Activated T-helper 1 cell treated with anti-CD3 and anti-CD28 coated beads, Interleukin-2, amount 50 U/mL, for 16 hours (primary cell): ENCODE data around the gene FGF12.

ENCODE experiments used
- DNase-seq, 2 donors: peaks; one replicate each; pipeline ENCODE4 v3.0.0-alpha.2; 2020; ENCODE audit warnings: low read depth in 1 of 2, low spot score in 1 of 2

FGF12 gene

DNA sequence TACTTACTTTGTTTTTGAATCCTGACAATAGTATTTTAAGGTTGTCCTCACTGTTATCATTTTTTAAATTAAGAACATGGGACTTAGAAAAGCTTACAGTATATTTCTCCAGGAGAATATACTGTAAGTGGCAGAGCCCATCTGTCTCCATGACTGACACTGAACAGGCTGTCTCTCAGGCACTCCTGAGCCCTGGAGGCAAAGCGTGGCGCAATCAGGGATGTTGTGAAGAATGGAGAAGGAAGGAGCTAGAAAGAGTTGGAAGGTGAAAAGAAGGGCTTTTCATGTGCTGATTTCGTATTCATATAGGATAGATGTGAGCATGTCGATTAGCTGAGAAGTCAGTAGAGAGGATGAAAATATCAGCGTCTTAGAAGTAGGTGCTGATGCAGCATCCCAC is 41.5 kb downstream of the FGF12 start:
- no peak for DNase-seq

- DNase-seq = no peak
Measured at GRCh38 chr3:192684151-192684550, 43.2 kb downstream of the FGF12 start.

- no peak for DNase-seq
Measured at GRCh38 chr3:192675958-192676649, 51.2 kb downstream of the FGF12 start.

DNA sequence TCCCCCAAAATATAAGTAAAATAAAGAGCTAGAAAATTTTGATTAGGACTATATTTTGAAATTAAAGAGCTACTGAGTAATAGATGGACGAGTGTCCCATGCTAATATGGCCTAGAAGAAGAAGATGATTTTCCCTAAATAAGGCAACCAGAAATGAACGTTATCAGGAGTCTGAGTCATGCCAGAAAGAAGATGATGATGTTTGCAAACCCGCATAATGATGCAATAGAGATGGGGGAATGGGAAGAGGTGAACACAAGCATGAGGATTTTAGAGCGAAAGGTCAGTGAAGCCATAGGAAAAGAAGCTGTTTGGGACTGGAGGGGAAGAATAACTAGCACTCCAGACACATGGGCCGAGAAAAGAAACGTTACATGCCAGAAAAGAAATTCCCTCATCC is 71.7 kb downstream of the FGF12 start:
- DNase-seq = no peak

DNA sequence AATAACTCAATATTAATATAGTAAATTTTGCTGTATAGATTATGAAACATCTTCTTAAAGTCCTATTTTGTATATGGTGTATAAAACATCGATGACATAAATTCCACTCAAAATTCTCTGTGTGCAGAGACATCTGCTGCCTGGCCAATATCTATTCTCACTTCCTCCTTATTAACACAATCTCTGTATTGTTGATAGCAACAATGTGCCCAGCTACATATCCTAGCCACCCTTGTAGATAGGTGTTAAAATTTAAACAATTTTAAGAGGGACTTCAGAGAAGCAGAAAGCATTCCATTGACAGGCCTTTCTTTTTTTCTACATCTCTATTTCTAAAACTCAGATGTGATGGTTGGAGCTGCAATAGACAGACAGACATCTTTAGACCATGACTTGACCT is 72.3 kb downstream of the FGF12 start:
- no peak for DNase-seq

DNA sequence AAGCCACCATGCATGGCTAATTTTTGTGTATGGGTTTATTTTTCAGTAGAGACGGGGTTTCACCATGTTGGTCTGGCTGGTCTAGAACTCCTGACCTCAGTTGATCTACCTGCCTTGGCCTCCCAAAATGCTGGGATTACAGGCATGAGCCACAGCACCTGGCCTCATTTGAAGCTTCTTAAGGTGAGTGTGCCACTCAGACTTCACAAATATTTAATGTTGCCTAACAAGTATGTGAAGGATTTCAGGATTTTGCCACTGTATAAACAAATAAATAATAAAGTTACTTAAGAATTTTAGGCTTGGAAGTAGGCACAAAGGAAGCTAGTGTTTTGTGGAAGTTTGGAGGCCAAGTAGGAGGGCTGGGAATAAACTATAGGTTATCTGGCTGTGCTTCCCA is 73.5 kb downstream of the FGF12 start:
- DNase-seq = no peak

DNA sequence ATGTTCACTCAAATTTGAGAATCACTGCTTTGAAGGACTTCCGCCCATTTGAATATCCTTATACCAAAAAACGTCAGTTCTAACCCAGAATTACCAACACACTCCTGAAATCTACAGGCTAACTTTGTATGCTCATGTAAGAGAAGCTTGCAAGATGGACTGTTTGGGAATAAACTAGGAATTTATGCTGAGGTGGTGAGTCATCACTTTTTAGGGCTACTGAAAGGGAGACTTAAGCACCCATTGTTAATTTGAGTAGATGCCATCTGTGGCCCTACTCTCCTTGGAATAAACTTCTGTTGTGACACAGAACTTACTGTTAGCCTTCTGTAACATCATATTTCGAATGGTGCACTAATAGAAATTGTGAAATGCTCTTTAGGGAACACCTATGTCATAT is 74.6 kb downstream of the FGF12 start:
- no peak for DNase-seq

DNA sequence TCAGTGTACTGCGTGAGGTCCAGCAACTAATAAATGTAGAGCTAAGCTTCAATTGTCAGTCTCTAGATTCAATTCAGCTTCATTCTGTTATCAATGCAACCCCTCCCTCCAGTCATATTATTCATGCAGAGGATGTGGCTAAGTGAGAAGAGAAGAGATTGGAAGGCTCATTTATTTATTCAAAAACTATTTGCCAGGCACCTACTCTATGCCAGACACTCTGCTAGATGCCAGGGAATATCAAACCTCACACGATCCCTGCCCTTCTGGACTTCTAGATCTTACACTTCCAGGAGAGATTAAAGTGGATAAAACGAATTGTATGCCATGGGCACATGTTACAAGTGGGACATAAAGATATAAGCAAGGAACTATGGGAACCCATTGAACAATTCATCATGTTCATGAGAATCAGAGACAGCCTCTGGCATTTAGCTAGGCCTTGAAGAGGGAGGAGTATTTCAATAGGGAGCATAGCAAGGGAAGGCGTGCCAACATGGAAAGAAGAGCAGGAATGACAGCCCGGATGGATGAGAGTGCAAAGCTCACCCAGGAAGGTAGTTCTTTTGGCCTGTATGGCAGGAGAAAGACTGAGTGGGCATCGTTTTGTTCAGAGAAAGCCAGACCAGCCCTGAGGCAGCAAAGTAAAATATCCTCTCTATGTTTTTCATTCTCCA is 75.4 kb downstream of the FGF12 start:
- no peak for DNase-seq

- DNase-seq = no peak
Measured at GRCh38 chr3:192645437-192645836, 81.9 kb downstream of the FGF12 start.

- no peak for DNase-seq
Measured at GRCh38 chr3:192642651-192643050, 84.7 kb downstream of the FGF12 start.

GRCh38 chr3:192641919-192642318 is 85.4 kb downstream of the FGF12 start:
- no peak for DNase-seq

DNA sequence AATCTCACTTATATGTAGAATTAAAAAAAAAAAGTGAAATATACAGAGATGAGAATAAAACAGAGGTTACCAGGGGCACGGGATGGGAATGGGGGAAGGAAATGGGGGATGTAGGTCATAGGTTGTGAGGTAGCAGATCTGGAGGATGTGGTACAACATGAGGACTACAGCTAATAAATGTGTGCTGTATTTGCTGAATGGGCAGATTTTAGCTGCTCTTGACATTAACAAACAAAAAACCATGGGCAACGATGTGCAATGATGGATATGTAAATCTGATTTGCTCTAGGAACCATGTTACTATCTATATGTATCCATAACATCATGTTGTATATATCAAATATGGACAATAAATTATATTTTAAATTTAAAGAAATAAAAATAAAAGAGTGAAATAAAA is 87.4 kb downstream of the FGF12 start:
- no peak for DNase-seq

GRCh38 chr3:192637803-192638202 is 89.5 kb downstream of the FGF12 start:
- no peak for DNase-seq

DNA sequence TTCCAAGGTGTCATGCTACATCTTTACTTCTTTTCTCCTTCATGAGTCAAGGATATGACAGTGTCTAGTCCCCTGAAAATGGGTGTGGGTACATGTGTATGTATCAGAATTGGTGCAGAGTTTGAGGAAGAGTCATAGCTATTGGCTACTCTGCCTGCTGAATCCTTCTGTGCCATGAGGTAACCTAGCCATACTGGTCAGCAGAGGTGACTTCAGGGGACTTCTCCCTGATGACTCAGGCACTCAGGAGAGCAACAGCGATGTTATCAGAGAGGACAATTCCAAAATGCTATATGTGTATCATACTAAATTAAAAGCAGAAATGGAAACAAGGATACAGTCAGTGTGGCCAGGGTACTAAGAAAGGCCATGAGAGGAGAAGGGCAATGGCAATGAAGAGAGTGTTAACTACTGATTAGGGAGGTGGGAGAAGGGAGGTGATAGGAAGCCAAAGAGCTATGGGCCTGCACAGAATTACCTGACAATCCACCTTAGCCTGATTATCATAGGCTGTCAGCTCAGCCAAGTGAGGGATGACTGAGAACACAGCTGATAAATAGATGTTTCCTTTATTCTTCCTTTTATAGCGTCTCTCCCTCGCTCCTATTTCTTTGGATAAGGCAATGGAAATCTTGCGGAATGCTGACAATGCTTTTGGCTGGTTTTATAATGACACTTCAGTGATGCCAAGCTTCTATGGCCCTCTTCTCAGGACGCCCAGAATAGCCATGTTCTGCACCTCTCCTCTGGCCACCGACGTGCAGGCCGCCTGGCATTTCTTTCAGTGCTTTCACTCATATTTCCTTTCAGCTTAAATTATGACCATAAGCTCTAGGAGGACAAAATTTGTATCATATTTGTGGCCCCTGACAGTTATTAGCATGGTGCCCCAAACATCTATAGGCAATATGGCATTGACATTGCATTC is 90.6 kb downstream of the FGF12 start:
- DNase-seq = no peak

DNA sequence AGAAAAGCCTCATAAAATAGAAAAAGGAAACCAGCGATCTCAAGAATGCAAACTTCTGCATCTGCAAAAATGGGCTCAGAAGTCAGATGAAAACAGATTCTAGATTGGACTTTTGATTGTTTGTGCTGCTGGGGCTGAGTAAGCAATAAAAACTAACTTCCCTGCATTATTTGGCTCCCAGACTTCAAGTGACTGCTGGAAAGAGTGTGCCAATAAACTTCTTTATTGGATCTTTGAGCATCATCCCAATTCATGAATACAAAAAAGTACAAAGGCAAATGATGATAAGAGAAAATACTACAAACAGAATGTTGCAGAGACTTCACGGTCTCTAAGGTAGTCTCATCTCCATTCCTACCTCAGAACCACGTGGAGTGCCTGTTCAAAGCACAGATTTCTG is 97.9 kb downstream of the FGF12 start:
- no peak for DNase-seq

GRCh38 chr3:192621909-192622308 is 105.4 kb downstream of the FGF12 start:
- no peak for DNase-seq

- DNase-seq = no peak
Measured at GRCh38 chr3:192620275-192620674, 107.1 kb downstream of the FGF12 start.

DNA sequence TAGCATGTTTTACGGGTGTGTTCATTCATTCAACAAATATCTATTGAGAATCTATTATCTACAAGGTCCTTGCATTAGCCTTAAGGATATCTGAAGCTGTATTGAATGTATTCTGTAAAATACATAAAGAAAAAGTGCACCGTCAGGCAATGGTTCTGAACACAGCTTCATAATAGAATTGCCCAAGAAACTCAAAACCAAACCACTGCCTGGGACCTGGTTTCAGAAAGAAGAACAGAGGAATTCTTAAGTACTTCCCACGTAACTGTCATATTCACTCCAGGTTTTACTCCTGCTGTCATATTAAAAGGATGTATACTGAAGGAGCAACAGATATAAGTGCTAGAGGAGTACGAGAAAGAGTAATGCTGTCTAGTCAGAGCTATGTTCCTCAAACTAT is 115.9 kb downstream of the FGF12 start:
- no peak for DNase-seq

GRCh38 chr3:192608726-192609600 is 118.4 kb downstream of the FGF12 start:
- no peak for DNase-seq

DNA sequence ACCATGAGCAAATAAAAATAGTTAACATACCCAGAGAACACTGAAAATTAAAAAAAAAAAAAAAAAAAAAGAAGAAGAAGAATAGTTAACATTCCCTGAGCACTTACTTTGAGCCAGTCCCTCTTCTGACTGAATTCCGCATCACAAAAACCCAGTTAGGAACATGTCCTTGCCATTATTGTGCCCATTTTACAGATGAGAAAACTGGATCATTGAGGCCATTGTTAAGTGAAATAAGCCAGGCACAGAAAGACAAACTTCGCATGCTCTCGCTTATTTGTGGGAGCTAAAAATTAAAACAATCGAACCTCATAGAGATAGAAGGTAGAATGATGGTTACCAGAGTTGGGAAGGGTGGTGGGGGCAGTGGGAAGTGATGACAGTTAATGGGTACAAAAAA is 119.5 kb downstream of the FGF12 start:
- no peak for DNase-seq

DNA sequence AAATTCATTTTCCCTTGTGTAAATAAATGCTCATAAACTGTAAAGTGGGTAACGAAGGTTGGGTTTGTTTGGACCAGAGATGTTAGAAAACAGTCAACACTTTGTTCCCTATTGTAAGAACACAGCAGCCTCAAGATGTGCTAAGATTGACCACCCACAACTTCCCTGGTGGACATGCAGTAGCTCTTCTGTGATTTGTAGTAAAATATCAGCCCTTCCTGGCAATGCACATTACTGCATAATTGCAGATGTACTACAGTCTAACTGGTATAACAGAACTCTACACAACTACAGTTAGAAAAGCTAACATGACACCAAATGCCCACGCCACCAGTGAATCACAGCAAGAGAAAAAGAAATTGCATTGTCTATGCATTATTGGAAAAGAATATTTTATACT is 129.4 kb downstream of the FGF12 start:
- no peak for DNase-seq
